Activated CD4-positive, alpha-beta T cell treated with anti-CD3 and anti-CD28 coated beads for 24 hours (primary cell): ENCODE data around the gene ZBTB7A.
"Not testable (repeated sequence)": the region's sequence is repeated elsewhere in the genome, so short reads cannot be mapped to it uniquely, and the experiment has no call there.

Source experiments
- DNase-seq, 2 donors: peaks; one replicate each; pipeline ENCODE4 v3.0.0-alpha.2; 2020; ENCODE audit warnings: low read depth in 2 of 2

Gene ZBTB7A

GRCh38 chr19:4016486-4016885, 50.2 kb downstream of the ZBTB7A start:
- no peak for DNase-seq

DNA sequence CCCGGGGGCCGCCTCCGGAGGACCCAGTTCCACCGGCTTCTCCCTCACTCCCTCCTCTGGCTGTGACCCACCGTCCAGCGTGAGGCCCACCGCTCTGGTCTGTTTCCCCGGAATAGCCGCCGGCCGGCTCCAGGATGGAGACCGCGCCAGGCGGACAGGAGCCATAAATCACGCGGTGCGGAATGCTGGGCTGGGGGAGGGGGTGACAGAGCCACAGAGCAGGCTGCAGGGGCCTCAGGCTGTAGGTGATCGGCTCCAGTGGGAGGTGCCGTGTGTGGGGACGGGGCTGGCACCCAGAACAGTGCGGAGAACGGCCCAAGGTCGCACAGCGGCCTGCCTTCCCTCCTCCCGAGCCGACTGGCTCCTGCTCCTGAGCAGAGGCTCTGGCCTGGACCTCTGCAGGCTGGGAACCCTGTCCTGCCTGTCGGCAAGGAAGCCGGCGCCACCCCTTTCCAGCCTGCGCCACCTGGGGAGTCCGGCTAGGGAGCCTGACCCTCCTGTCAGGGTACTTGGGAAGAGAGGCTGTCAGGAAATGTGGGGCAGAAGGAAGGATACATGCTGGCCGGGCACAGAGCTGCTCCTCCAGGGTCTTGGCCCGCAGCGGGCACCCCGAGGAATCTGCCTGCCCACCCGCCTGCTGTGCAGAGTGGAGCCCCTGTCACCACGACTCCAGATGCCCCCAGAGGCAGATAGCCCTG, 50.8 kb downstream of the ZBTB7A start:
- no peak for DNase-seq

GRCh38 chr19:4014541-4015491, 51.9 kb downstream of the ZBTB7A start:
- peak; percentile 30 to 34 for DNase-seq

- DNase-seq = no peak
These were observed 52.7 kb downstream of the ZBTB7A start for GRCh38 chr19:4013886-4014540.

DNA sequence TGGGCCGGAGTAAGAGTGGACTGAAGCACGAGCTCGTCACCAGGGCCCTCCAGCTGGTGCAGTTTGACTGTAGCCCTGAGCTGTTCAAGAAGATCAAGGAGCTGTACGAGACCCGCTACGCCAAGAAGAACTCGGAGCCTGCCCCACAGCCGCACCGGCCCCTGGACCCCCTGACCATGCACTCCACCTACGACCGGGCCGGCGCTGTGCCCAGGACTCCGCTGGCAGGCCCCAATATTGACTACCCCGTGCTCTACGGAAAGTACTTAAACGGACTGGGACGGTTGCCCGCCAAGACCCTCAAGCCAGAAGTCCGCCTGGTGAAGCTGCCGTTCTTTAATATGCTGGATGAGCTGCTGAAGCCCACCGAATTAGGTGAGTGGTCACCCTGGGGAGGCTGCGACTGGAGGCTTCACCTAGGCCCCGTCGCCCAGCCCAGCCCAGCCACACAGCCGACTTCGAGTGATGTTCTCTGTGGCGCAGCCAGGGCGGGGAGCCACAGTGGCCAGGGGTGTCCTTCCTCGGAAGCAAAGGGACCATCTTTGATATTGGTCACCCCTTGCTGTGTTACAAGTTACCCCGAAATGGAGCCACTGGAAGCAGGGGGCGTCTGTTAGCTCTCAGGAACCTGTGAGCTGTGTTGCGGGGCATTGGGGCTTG, 53.6 kb downstream of the ZBTB7A start:
- no peak for DNase-seq

DNA sequence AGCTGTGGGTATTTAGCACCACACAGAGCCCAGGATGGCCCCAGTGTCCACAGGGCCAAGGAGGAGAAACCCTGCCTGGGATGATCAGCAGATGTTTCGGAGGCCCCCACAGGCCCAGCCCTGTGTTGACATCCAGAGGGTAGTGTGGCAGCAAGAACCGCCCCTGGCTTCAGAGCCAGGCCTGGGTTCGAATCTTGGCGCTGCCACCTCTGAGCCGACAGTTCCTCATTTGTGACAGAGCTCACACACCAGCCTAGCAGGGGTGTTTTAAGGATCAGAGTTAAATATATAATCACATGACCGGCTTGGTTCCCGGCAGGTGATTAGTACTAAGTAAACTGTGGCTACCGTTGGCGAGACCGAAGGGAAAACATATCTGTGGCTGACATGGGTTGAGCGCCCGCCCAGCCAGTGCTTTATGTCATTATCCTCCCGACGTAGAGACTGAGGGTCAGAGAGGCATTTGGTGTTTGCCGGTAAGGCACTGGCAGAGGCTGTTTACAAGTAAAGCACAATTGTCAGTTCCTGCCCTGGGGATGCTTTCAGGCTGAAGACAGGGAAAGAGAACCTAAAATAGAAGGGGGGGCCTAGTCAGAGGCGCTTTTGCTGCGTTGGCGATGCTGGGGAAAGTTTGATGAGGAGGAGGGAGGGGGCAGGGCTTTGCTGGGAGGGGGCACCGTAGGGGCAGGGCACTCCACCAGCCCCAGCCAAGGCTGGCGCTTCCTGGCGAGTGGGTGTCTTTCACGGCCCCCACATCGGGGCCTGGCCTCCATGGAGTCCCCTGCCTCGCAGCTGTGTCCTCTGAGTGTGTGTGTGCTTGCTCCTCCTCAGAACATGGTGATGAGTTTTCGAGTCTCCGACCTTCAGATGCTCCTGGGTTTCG, 54.4 kb downstream of the ZBTB7A start:
- DNase-seq = no peak

DNA sequence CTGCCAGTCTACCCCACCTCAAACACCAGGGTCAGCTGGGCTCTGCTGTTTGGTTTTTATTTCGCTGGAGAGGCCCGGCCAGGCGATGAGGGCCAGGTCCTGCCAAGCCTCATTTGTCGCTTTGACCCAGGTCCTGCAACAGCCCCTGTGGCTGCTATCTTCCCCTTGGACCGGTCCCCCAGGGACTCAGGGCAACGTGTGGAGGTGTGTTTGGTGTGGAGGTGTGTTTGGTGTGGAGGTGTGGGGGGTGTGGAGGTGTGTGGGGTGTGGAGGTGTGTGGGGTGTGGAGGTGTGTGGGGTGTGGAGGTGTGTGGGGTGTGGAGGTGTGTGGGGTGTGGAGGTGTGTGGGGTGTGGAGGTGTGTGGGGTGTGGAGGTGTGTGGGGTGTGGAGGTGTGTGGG, 55.3 kb downstream of the ZBTB7A start:
- DNase-seq = not testable (repeated sequence)

- DNase-seq = no peak
These were observed 55.9 kb downstream of the ZBTB7A start for GRCh38 chr19:4010808-4011110.

- DNase-seq = no peak
These were observed 56.5 kb downstream of the ZBTB7A start for GRCh38 chr19:4009990-4010807.

GRCh38 chr19:4007836-4008539, 58.7 kb downstream of the ZBTB7A start:
- DNase-seq = no peak

DNA sequence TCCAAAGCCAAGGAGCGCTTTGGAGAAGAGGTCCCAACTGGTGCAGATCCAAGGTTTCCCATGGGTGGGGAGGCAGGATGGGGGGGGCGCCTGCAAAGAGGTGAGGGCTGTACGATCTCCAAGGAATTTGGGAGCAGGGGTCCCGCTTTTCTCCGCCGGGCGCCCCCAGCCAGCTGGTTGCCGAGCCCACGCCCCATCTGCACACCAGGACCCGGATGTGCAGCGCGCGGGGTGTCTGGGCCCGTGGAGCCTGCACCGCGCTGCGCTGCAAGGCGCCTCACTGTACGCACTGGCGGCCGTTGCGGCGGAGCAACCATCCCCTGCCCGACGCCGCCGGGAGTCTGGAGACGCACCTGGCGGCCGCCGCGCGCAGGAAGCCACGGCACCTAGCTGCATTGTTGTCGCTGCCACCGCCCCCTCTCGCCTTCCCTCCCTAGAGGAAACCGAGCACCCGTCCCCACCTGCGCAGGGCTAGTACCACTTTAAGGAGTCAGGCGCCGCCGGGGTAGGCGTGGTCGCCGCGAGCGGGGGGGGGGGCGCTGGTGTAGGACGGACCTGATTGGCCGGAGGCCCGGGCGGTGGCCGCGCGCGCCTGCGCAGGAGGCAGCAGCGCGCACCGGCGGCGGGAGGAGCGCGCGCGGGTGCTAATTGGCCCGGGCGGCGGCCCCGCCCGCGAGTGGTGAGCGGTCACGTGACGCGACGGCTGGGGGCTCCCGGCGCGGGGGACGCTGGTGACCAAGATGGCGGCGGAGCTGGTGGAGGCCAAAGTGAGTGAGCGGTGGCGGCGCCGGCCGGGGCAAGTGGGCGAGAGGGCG, 59.5 kb downstream of the ZBTB7A start, which contains the start of gene PIAS4:
PIAS4 (plus strand) TSS at position 716 of the 815 bp plus-strand sequence; CDS start at position 741, 25 bp downstream.
- peak; percentile 87 to 96 for DNase-seq

GRCh38 chr19:4005436-4005835, 61.3 kb downstream of the ZBTB7A start:
- not testable (repeated sequence) for DNase-seq

GRCh38 chr19:4000798-4001197, 65.9 kb downstream of the ZBTB7A start:
- DNase-seq = not testable (repeated sequence)

DNA sequence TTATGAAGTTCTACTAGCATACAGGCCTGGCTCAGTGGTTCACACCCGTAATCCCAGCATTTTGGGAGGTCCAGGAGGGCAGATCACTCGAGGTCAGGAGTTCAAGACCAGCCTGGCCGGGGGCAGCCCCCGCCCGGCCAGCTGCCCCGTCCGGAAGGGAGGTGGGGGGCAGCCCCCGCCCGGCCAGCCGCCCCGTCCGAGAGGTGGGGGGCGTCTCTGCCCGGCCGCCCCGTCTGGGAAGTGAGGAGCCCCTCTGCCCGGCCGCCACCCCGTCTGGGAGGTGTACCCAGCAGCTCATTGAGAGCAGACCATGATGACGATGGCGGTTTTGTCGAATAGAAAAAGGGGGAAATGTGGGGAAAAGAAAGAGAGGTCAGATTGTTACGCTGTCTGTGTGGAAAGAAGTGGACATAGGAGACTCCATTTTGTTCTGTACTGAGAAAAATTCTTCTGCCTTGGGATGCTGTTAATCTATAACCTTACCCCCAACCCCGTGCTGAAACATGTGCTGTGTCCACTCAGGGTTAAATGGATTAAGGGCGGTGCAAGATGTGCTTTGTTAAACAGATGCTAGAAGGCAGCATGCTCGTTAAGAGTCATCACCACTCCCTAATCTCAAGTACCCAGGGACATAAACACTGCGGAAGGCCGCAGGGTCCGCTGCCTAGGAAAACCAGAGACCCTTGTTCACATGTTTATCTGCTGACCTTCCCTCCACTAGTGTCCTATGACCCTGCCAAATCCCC, 67.9 kb downstream of the ZBTB7A start:
- DNase-seq = not testable (repeated sequence)

DNA sequence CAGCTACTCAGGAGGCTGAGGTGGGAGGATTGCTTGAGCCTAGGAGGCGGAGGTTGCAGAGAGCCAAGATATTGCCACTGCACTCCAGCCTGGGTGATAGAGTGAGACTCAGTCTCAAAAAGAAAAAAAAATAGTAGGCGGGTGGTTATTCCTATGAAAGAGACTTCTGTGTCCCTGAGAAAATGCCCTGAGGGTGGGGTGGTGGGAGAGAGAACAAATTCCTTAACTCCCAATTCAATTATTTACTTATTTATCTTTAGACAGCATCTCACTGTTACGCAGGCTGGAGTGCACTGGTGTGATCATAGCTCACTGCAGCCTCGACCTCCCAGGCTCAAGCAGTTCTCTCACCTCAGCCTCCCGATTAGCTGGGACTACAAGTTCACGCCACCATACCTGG, 71.1 kb downstream of the ZBTB7A start:
- no peak for DNase-seq
